NCI-H524 treated with DMSO at 0.1 percent for 48 hours (cell line): Measurements from ENCODE around the gene LRP1B.
"Not testable (repeated sequence)": the region's sequence is repeated elsewhere in the genome, so short reads cannot be mapped to it uniquely, and the experiment has no call there.

Experiments
- DNase-seq: peaks from one replicate; lab custom pipeline; 2025; lab: John Stamatoyannopoulos, UW

LRP1B gene

GRCh38 chr2:141301551-141301950 lies 829.3 kb downstream of the LRP1B start:
- no peak for DNase-seq

- no peak for DNase-seq
Observed at GRCh38 chr2:141280037-141280436, 850.8 kb downstream of the LRP1B start.

- DNase-seq, result no peak
Observed at GRCh38 chr2:141271346-141271745, 859.5 kb downstream of the LRP1B start.

DNA sequence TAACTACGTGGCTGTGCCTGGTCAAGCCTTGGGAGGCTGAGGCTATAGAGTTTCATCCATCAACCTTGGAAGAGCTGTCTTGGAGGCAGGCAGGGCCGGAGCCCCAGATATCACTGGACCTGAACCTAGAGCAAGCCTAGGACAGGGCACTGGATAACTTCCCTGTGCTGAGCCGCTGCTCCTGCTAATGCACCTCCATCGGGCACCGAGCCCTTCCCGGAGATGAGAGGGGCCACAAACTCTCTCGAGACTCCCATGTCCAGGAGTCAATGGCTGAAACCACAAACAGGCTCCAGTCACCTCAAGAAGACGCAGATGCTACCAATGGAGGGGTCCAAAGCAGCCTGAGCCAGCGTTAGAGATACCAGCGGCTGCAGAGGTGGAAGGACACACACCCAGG lies 866.0 kb downstream of the LRP1B start:
- no peak for DNase-seq

DNA sequence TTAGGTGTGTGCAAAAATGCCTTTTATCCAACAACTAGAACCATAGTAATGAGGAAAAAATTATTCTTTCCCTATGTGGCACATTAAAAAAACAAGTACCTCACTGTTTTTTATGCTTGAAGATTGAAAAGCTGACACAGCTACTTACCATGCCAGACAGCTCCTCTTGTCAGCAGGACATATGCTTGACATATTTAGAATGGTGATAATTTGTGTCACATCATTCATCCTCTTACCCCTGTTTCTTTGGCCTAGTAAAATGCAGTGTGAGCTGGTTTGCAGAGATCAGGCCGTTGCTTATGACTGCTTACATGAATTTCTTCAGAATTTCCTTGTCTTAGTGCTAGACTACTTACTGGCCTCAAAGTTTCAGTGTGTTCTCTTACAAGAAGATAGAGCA lies 869.9 kb downstream of the LRP1B start:
- DNase-seq, result no peak

GRCh38 chr2:141259683-141260082 lies 871.1 kb downstream of the LRP1B start:
- DNase-seq, result no peak

DNA sequence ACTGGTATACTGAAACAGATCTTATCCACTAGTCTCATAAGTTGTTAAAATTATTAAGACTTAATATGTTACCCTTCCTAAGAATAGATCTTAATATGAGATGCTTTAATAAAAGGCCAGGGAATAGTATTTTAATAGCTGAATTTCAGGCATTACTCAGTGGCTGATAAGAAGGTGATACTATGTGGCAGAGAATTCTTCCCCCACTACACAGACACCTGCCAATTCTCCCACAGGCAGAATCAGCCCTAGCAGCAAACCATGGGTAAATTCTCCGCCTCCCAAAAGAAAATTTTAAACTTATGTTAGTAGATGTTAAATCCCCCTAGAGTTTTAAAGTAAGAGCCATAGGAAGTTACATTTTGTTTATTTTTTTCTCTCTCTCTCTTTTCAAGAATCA lies 888.8 kb downstream of the LRP1B start:
- DNase-seq, result no peak

- no peak for DNase-seq
Observed at GRCh38 chr2:141226560-141226959, 904.3 kb downstream of the LRP1B start.

- no peak for DNase-seq
Observed at GRCh38 chr2:141207036-141207385, 923.8 kb downstream of the LRP1B start.

GRCh38 chr2:141201016-141201565 lies 929.7 kb downstream of the LRP1B start:
- DNase-seq, result no peak

GRCh38 chr2:141200191-141200590 lies 930.6 kb downstream of the LRP1B start:
- no peak for DNase-seq

DNA sequence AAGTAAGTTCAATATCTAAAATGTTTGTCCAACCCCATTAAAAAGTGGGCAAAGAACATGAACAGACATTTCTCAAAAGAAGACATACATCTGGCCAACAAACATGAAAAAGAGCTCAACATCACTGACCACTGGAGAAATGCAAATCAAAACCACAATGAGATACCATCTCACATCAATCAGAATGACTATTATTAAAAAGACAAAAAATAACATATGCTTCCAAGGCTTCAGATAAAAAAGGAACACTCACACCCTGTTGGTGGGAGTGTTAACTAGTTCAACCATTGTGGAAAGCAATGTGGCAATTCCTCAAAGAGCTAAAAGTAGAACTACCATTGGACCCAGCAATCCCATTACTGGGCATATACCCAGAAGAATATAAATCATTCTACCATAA lies 931.1 kb downstream of the LRP1B start:
- no peak for DNase-seq

DNA sequence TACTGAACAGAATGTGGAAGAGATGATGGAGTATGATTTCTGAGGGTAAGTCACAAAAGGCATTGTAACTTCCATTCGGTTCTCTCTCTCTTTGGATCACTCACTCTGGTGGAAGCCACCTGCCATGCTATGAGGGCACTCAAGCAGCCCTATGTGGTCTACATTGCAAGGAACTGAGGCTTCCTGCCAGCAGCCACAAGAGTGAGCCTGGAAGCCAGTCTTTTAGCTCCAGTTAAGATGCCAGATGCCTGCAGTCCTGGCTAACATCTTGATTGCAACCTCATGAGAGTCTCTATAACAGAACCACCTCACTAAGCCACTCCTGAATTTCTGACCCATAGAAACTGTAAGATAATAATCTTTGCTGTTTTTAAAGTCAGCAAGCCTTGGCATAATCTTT lies 935.7 kb downstream of the LRP1B start:
- DNase-seq, result no peak

DNA sequence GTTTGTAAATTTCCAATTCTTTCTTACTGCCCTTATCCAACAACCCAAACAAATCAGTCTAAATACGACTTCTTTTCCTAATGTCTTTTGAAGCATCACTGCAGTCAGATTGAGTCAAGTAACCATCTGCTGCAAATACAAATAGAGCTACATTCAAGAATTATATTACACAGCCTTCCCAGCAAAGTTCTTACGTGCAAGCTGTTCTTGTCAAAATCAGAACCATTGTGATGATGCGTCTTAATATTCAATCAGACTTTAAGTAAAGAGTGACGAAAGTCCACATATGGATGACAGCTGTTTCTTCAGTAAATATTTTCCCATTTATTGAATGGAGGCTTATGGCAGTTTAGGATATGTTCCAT lies 943.8 kb downstream of the LRP1B start:
- peak; percentile 89 for DNase-seq

- DNase-seq, result no peak
Observed at GRCh38 chr2:141186413-141187074, 944.3 kb downstream of the LRP1B start.

DNA sequence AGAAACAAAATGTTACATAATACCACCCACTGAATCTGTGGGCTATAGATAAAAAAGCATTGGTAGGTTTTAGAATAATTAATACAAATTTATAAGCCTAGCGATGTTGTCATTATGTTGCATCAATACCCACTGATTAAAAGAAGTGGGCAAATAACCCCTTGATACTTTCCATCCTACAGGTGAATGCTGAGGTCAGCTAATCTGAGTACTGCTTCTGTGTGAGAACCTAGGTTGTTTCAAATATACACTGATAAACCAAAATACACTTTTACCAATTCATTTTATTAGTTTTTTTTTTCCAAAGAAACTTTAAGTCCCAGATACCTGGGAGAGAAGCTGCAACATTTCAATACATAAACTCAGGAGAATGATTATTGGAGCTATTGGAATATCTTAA lies 948.6 kb downstream of the LRP1B start:
- no peak for DNase-seq

GRCh38 chr2:141169117-141169516 lies 961.7 kb downstream of the LRP1B start:
- not testable (repeated sequence) for DNase-seq

DNA sequence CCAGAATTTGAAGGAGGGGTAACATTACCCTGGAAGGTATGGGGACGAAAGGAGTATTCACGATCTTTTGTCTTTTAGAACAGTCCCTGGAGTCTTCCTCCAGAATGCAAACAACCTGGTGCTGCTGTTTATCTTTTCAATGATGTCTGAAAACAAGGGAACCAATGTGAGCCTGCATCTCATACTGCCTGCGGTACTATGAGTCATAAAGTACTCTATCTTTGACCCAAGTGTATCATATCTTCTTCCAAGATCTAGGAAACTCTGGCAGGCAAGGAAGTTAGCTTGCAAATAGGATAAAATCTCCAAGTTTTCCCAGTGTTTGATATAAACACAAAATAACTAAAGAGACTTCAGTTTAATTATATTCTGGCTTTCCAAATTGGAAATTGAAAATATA lies 968.5 kb downstream of the LRP1B start:
- no peak for DNase-seq

GRCh38 chr2:141151611-141152286 lies 979.1 kb downstream of the LRP1B start:
- no peak for DNase-seq

GRCh38 chr2:141142025-141142424 lies 988.8 kb downstream of the LRP1B start:
- DNase-seq, result peak; percentile 47

DNA sequence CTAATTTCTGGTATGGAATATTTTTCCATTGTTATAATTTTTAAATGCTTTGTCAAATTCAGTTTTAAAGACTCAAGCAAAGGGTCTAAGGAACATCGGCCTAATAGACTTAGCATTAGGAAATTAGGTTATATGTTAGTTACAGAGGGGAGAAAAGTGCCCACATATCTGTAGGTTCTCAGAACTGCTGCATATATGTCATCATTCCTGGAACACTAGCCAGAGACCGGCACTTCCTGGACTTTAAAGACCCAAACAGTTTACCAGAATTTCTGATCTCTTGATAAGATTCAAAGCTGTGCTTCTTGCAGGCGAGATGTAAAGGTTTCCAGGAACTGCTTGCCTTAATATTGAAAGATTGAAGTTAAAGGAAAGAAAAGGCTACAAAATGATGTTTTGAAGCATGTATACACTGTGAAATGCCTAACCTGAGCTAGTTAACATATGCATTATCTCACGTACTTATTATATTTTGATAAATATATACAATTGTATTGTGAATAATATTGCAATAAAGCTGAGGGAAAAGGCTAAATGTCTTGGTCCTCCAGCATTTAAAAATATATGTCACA lies 993.6 kb downstream of the LRP1B start:
- no peak for DNase-seq

- DNase-seq, result no peak
Observed at GRCh38 chr2:141133883-141134282, 996.9 kb downstream of the LRP1B start.

- no peak for DNase-seq
Observed at GRCh38 chr2:141125432-141125831, 1005.4 kb downstream of the LRP1B start.
